Measurements from ENCODE around the gene EVL.

GRCh38 chr14:100076133-100076532 is 10.9 kb downstream of the EVL start:
- TF ChIP-seq CTCF (IDR thresholded peaks at IDR 0.05) (no peak), POLR2A (IDR thresholded peaks at IDR 0.05) (no peak)
